Body of pancreas (tissue), 4 donors: Measurements from ENCODE around the gene PISD. TPM values are rescaled to one million over a fixed set of nuclear protein-coding genes. Genes with fewer than 3 reads are reported as not detected.

Experiments
- ATAC-seq: fragments of 150-250 bp; one replicate; pipeline ENCODE4 v1.9.1; 2016
- DNase-seq, 4 donors: peaks; one replicate each; pipeline ENCODE4 v3.0.0-alpha.2; 2019
- H3K27ac ChIP-seq, 4 donors: fragments of 200-600 bp; sonication (generic); 1 replicate in 3 of 4; 2 replicates in 1 of 4; pipeline versions ENCODE4 v1.5.1 to v1.6.1; 2016 to 2019; ENCODE audit warnings: mild to moderate bottlenecking in 1 of 4, mixed read lengths in 1 of 4, moderate library complexity in 1 of 4
- H3K27me3 ChIP-seq, 2 donors: fragments of 200-600 bp; sonication (generic); one replicate each; pipeline ENCODE4 v1.6.0; 2016; ENCODE audit warnings: mild to moderate bottlenecking in 1 of 2
- H3K36me3 ChIP-seq, 2 donors: fragments of 200-600 bp; sonication (generic); replicated peaks in 1 of 2; 2 replicates each; pipeline ENCODE4 v1.5.1; 2016; ENCODE audit warnings: low read depth in 2 of 2; ENCODE audit not compliant: insufficient read depth in 1 of 2
- H3K4me1 ChIP-seq: fragments of 200-600 bp; sonication (generic); one replicate; pipeline ENCODE4 v1.6.0; 2016
- H3K4me3 ChIP-seq, 2 donors: fragments of 200-600 bp; sonication (generic); 1 replicate in 1 of 2; 2 replicates in 1 of 2; pipeline ENCODE4 v1.5.1; 2016 to 2019
- H3K9me3 ChIP-seq, 3 donors: fragments of 200-600 bp; sonication (generic); 1 replicate in 2 of 3; 2 replicates in 1 of 3; pipeline ENCODE4 v1.5.1; 2016
- POLR2A ChIP-seq, 3 donors: fragments of 450-650 bp; IDR thresholded peaks; one replicate each; pipeline ENCODE4 v1.6.1; 2016; ENCODE audit warnings: antibody characterized with exemption in 3 of 3, mild to moderate bottlenecking in 2 of 3
- WGBS, 2 donors: methylation state at CpG; one replicate each; pipeline ENCODE4 v1.1.5; 2017; 5-methylcytosine and 5-hydroxymethylcytosine counted together
- intact Hi-C: fragments of 100-400 bp; cut with DNase I; formaldehyde crosslinking; loops from one replicate; pipeline ENCODE4 v1.15.1; 2023
- total RNA-seq, 2 donors: library from RNA; depleted of rRNA; stranded (reverse); fragments of >200 nt; gene quantifications; one replicate each; pipeline ENCODE4 v1.1.0, GENCODE V29; 2016
- TF ChIP-seq, protein P1 (sequence below), 7 experiments: fragments of 450-650 bp in 4 of 7; fragments of 200-600 bp in 3 of 7; sonication (generic) in 3 of 7; IDR thresholded peaks; one replicate each; pipeline ENCODE4 v1.5.1; 2016 to 2019; ENCODE audit warnings: antibody characterized with exemption in 7 of 7

Gene PISD
- total RNA-seq, 2 donors from 2014 or later: 22.3 to 31.3 TPM

GRCh38 chr22:31578171-31578570 is 83.8 kb downstream of the PISD start:
- intact Hi-C loops: no loop called here
- H3K4me1 ChIP-seq: no peaks in the 10 kb centered on the region

DNA sequence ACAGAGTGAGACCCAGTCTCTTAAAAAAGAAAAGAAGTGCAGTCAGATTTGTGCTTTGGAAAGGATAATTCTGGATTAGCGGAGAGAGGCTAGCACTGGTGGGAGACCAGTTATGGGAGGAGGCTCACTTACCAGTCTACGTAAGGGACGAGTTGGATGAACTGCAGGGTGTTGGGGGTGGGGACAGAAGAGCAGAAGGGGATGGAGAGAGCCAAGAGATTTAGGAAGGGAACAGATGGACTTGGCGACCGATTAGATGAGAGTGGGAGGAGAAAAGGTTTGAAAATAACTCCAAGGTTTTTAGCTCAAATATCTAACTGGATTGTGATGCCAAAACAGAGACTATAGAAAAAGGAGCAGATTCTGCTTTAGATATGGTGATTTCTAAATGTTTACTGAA is 84.3 kb downstream of the PISD start:
- H3K36me3 ChIP-seq: peaks cover 0 to 3% of the 10 kb centered on the region in 2 donors
- 81 to 88% methylated on average over 5 of the region's 5 CpGs for WGBS, 2 donors
- H3K4me3 ChIP-seq: no peak overlapping the region
- H3K9me3 ChIP-seq: no peaks in the 10 kb centered on the region
- H3K27me3 ChIP-seq: no peaks in the 10 kb centered on the region
- no peak overlapping the region for H3K27ac ChIP-seq
- DNase-seq: no peak
- no peak for ATAC-seq
- intact Hi-C loops: no loop called here
- no peaks in the 10 kb centered on the region for H3K4me1 ChIP-seq
- no peak for TF ChIP-seq POLR2A (IDR thresholded peaks at IDR 0.05)
- TF ChIP-seq, protein P1, sequence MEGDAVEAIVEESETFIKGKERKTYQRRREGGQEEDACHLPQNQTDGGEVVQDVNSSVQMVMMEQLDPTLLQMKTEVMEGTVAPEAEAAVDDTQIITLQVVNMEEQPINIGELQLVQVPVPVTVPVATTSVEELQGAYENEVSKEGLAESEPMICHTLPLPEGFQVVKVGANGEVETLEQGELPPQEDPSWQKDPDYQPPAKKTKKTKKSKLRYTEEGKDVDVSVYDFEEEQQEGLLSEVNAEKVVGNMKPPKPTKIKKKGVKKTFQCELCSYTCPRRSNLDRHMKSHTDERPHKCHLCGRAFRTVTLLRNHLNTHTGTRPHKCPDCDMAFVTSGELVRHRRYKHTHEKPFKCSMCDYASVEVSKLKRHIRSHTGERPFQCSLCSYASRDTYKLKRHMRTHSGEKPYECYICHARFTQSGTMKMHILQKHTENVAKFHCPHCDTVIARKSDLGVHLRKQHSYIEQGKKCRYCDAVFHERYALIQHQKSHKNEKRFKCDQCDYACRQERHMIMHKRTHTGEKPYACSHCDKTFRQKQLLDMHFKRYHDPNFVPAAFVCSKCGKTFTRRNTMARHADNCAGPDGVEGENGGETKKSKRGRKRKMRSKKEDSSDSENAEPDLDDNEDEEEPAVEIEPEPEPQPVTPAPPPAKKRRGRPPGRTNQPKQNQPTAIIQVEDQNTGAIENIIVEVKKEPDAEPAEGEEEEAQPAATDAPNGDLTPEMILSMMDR (IDR thresholded peaks at IDR 0.05): no peak

More at GRCh38 chr22:31578171-31578570, 83.8 kb downstream of the PISD start:
- ATAC-seq: no peak
- no peaks in the 10 kb centered on the region for H3K27me3 ChIP-seq
- no peak for DNase-seq
- H3K27ac ChIP-seq: no peak overlapping the region
- no peaks in the 10 kb centered on the region for H3K9me3 ChIP-seq
- H3K36me3 ChIP-seq: peaks cover 0 to 3% of the 10 kb centered on the region in 2 donors
- no peak overlapping the region for H3K4me3 ChIP-seq
- WGBS, 2 donors: 77 to 83% methylated on average over 5 of the region's 5 CpGs
- TF ChIP-seq, protein P1 (IDR thresholded peaks at IDR 0.05): no peak
- TF ChIP-seq POLR2A (IDR thresholded peaks at IDR 0.05): no peak

DNA sequence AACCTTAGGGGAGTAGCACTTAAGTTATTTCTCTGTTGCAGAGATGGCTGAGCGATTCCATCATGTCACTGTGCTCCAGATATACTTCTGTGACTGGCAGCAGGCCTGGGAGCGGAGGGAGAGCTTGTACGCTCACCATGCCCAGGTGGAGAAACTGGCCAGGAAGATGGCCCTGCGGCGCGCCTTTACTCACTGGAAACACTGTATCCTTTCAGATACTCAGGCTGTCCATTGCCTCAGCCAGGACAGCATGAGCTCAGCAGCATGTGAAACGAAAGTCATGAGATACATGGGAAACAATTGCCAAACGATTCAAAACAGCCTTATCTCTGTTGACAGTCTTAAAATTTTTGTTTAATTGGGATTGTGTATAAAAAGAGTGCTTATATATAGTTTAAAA is 86.8 kb downstream of the PISD start:
- H3K9me3 ChIP-seq: no peaks in the 10 kb centered on the region
- intact Hi-C loops: no loop called here
- H3K36me3 ChIP-seq: peaks cover 0 to 3% of the 10 kb centered on the region in 2 donors
- no peaks in the 10 kb centered on the region for H3K27me3 ChIP-seq
- 85 to 90% methylated on average over 7 to 8 of the region's 8 CpGs for WGBS, 2 donors
- DNase-seq (no peak), ATAC-seq (no peak)
- no peaks in the 10 kb centered on the region for H3K4me1 ChIP-seq
- TF ChIP-seq, protein P1 (IDR thresholded peaks at IDR 0.05): no peak
- TF ChIP-seq POLR2A (IDR thresholded peaks at IDR 0.05): no peak
- H3K4me3 ChIP-seq: no peak overlapping the region
- no peak overlapping the region for H3K27ac ChIP-seq

- Histone ChIP-seq H3K36me3 (peaks cover 0 to 3% of the 10 kb centered on the region in 2 donors), H3K27me3 (no peaks in the 10 kb centered on the region), H3K4me3 (no peak overlapping the region), H3K27ac (no peak overlapping the region), H3K4me1 (no peaks in the 10 kb centered on the region), H3K9me3 (no peaks in the 10 kb centered on the region)
- no peak for DNase-seq
- no peak for ATAC-seq
- 78 to 90% methylated on average over 3 of the region's 3 CpGs for WGBS, 2 donors
- intact Hi-C loops: no loop called here
- TF ChIP-seq POLR2A (IDR thresholded peaks at IDR 0.05): no peak
- TF ChIP-seq, protein P1 (IDR thresholded peaks at IDR 0.05): no peak
These were observed 87.9 kb downstream of the PISD start for GRCh38 chr22:31574055-31574670.

- DNase-seq (no peak), ATAC-seq (no peak)
- Histone ChIP-seq H3K4me3 (no peak overlapping the region), H3K27me3 (no peaks in the 10 kb centered on the region), H3K36me3 (peaks cover 0 to 3% of the 10 kb centered on the region in 2 donors), H3K27ac (no peak overlapping the region), H3K4me1 (no peaks in the 10 kb centered on the region), H3K9me3 (no peaks in the 10 kb centered on the region)
- intact Hi-C loops: no loop called here
- TF ChIP-seq, protein P1 (IDR thresholded peaks at IDR 0.05): no peak
- no peak for TF ChIP-seq POLR2A (IDR thresholded peaks at IDR 0.05)
- 85 to 90% methylated on average over 5 of the region's 5 CpGs for WGBS, 2 donors
These were observed 89.1 kb downstream of the PISD start for GRCh38 chr22:31572939-31573338.
